GM21576 (cell line): ENCODE data around the gene R3HDM4.
A peak's percentile ranks its signal among the peaks of the same experiment; 100 is the strongest.

Experiments used
- ATAC-seq: cut with Tn5 transposase; IDR thresholded peaks from one replicate; pipeline ENCODE4 v1.9.1; 2021; ENCODE audit warnings: mild to moderate bottlenecking, moderate library complexity; ENCODE audit not compliant: unreplicated experiment

The R3HDM4 gene

DNA sequence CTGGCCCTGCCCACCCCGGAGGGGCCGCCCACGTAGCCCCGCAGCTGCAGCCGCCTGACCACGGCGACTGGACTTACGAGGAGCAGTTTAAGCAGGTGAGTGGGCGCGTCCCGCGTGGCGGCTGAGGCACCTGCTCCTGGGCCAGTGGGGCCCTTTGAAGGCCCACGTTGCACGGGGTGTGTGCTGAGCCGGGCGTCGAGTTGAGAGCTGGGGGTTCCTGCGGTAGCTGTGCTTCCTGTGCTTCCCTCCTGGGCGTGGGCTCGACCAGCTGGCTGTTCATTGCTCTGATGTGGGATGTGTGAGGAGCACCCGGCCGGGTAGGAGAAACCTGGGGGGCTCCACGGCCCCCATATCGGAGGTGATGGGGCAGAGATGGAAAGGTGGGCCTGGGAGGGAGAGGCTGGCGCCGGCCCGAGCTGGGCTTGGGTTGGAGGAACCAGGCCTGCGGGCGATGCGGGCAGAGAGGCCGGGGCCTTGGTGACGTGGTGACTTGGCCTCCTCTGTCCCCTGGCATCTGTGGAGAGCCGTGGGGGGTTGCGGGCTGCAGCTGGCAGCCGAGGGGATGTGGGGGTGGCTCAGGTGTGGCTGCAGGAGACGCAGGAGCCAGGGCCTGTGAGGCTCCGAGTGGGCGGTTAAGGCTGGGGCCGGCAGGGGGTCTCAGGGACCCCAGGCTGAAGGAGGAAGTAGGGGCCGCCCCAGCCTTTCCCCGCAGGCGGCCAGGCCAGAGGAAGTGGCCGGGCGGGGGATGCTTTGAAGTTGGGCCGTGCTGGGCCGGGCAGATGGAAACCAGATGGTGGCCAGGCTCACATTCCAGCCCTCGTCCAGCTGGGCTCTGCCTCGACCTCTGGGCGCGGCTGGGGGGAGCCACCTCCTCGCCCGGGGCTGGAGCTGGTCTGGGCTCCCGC lies 19.9 kb upstream of the R3HDM4 start:
- ATAC-seq: no peak

DNA sequence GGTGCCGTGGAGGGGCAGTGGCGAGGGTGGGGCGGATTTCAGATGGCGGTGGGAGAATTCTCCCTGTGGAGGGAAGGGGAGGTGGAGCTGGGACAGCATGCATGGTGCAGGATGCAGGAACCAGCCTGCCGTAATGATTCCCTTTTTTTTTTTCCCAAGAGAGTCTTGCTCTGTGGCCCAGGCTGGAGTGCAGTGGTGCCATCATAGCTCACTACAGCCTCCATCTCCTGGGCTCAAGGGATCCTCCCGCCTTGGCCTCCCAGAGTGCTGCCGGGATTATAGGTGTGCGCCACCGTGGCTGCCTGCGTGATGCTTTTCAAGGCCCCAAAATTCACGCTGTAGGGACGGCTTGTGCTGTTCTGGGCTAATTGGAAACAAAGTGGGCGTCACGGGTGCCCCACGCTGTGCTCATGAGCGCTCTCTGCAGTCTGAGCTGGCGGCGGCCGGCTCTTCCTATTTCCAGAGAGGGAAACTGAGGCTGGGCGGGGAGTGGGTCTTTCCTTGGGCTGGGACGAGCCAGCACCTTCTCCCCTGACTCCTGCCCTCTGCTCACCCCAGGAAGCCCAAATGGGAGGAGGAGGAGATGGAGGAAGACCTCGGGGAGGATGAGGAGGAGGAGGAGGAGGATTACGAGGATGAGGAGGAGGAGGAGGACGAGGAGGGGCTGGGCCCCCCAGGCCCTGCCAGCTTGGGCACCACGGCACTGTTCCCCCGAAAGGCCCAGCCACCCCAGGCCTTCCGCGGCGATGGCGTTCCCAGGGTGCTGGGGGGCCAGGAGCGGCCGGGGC lies 19.0 kb upstream of the R3HDM4 start:
- ATAC-seq: no peak

DNA sequence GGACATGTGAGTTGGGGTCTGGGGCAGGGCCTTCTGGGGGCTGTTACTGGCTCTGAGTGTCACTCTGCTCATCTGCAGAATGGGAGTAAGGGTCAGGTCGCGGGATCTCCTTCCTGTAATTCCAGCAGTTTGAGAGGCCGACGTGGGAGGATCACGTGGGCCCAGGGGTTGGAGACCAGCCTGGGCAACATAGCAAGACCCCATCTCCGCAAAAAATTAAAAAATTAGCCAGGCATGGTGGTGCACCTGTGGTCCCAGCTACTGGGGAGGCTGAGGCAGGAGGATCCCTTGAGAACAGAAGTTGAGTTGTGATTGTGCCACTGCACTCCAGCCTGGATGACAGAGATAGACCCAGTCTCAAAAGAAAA lies 16.9 kb upstream of the R3HDM4 start:
- ATAC-seq: no peak

GRCh38 chr19:929203-929890 lies 16.3 kb upstream of the R3HDM4 start:
- ATAC-seq: no peak

- ATAC-seq: no peak
These were observed 15.6 kb upstream of the R3HDM4 start for GRCh38 chr19:928471-929202.

GRCh38 chr19:927780-928401 lies 14.9 kb upstream of the R3HDM4 start:
- no peak for ATAC-seq

GRCh38 chr19:927351-927779 lies 14.3 kb upstream of the R3HDM4 start:
- no peak for ATAC-seq

GRCh38 chr19:926589-927350 lies 13.8 kb upstream of the R3HDM4 start:
- no peak for ATAC-seq

DNA sequence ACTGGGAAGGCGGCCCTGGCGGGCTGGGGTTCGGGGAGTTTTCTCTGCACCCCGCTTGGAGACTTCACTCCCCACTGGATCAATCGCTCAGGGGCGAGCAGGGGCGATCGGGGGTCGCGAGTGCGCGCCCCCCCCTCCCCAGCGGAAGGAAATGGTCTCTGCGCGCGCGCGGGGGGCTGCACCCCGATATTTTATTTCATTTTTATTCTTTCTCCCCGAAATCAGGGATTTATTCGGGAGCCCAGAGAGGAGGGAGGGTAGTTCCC lies 13.2 kb upstream of the R3HDM4 start:
- ATAC-seq: no peak

DNA sequence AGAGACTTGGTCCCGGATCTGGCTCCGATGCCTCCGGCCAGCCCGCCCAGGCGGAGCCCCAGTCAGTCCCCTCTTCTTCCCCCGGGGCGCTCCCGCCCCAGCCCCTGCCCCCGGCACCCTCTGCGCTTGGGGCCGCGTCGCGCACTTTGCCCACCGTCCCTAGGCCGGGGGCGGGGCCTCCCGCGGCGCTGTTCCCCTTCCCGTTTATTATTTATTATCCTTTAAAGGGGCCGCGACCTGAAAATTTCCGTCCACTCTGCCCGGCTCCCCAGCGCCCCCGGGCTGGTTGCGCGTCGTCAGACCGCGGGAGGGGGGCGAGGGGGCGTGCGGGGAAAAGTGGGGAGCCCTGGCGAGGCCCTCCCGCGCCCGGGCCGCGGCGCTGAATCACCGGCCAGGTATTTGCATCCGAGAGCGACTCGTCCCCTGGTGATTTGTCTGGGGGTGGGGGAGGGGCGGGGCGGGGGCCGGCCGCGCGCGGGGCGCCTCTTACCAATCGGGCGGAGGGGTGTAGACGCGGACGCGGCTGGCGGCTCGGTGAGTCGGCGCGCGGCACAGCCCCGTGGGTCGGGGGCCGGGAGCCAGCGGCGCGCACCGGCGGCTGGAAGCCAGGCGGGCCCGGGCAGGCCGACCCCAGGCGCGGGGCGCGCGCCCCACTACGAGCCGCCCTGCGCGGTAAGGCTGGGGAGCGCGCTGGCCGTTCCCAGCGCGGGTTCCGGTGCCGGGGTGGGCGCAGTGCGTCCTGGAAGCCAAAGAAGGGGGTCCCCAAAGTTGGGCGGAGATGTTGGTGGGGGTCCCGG lies 12.7 kb upstream of the R3HDM4 start, which contains the start of gene ARID3A:
Gene ARID3A, plus strand, starts transcription at position 510 of the 797 bp plus-strand sequence. CDS start 3,494 bp downstream, outside the sequence.
- ATAC-seq: peak; percentile 38

DNA sequence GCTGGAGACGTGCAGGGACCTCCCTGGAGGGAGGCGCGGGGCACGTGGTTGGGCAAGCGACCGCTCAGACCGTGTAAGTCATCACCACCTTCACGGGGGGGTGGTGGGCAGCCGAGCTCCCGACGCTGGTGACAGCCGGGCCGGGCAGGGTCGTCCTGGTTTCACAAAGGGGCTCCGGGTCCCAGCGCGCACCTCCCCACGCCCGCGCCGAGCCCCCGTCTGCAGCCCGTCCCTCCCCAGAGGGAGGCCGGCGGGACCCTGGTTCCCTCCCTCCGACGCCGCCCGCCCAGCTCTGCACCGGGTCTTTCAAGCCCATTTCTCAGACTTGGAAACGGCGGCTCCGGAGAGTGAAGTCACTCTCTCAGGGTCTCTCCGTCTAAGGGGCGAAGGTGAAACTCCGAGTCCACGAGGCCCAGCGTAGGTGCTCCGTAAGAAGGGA lies 12.1 kb upstream of the R3HDM4 start:
- ATAC-seq: peak; percentile 35

DNA sequence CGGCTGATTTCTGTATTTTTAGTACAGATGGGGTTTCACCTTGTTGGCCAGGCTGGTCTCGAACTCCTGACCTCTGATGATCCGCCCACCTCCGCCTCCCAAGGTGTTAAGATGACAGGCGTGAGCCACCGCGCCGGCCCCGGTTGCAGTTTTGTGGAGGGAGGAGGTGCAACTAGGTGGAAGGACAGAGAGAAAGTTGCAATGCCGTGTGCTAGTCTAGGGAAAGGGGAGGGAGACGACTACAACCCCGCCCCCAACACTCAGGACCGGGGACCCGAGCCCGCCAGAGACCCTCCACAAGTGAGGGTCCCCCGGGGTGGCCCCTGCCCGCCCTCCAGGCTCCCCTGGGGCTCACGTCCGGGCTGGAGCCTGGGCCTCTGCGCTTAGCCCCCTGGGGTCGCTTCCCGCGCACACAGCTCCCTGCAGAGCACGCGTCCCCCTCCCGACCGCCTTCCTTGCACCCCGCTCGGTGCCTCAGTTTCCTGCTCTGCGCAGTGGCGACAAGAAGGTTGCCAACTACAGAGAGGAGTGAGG lies 11.6 kb upstream of the R3HDM4 start:
- ATAC-seq: peak; percentile 1

DNA sequence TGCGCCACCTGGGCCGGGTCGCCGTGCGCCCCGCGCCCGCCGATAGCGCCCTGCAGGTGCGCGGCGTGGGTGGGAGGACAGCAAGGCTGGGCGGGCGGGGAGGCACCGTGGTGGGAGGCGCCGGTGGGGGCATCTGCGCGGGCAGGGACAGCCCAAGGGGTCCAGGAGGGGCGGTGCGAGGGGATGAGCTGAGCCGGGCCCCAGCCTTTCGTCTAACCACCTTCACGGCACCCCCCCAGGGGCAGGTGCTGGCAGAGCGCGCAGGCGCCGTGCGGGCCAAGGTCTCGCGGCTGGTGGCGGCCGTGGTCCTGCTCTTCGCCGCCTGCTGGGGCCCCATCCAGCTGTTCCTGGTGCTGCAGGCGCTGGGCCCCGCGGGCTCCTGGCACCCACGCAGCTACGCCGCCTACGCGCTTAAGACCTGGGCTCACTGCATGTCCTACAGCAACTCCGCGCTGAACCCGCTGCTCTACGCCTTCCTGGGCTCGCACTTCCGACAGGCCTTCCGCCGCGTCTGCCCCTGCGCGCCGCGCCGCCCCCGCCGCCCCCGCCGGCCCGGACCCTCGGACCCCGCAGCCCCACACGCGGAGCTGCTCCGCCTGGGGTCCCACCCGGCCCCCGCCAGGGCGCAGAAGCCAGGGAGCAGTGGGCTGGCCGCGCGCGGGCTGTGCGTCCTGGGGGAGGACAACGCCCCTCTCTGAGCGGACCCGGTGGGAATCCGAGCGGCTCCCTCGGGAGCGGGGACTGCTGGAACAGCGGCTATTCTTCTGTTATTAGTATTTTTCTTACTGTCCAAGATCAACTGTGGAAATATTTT lies 7.2 kb upstream of the R3HDM4 start:
- ATAC-seq: no peak

DNA sequence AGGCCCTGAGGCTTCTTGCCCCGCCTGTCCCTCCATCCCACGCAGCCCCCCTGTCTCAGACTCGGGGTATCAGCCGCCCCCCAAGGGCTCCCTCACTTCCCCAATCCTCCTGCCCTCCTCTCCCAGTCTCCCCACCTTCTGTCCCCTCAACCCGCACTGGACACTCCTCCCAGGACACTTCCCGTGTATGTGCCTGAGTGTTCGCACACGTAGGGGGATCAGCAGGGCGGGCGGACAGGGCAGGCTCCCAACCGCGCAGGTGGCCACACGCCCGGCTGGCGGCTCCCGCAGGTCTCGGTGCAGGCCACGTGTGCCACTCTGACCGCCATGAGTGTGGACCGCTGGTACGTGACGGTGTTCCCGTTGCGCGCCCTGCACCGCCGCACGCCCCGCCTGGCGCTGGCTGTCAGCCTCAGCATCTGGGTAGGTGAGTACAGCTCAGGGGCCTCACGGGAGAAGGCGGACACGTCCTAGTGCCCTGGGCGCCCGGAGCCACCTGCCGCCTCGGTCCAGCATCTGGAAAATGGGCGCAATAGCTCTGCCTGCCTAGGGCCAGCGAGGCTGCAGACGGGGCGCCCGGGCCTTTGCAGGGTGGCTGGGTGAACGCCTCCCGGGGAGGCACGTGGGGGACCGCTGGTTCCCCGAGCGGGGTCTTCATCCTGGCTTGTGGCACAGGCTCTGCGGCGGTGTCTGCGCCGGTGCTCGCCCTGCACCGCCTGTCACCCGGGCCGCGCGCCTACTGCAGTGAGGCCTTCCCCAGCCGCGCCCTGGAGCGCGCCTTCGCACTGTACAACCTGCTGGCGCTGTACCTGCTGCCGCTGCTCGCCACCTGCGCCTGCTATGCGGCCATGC lies 6.4 kb upstream of the R3HDM4 start:
- no peak for ATAC-seq

- no peak for ATAC-seq
These were observed 5.6 kb upstream of the R3HDM4 start for GRCh38 chr19:918481-919198.

DNA sequence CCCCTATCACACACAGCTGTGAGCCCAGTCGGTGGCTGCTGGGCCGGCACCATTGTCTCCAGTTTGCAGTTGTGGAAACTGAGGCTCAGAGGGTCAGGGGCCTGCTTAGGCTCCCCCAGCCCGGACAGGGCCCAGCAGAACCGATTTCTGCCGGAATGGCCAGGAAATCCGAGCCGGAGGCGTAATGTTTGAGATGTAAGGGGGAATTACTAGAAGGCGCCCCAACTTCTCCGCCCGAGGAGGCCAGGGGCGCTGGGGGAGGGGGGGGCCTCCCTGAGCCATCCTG lies 5.1 kb upstream of the R3HDM4 start:
- ATAC-seq: no peak
